HG03135 (cell line): Measurements from ENCODE around the gene ABCA12.

Source experiments
- ATAC-seq: cut with Tn5 transposase; IDR thresholded peaks from one replicate; pipeline ENCODE4 v1.9.1; 2021; ENCODE audit warnings: mild to moderate bottlenecking, moderate library complexity; ENCODE audit not compliant: unreplicated experiment

ABCA12 gene

DNA sequence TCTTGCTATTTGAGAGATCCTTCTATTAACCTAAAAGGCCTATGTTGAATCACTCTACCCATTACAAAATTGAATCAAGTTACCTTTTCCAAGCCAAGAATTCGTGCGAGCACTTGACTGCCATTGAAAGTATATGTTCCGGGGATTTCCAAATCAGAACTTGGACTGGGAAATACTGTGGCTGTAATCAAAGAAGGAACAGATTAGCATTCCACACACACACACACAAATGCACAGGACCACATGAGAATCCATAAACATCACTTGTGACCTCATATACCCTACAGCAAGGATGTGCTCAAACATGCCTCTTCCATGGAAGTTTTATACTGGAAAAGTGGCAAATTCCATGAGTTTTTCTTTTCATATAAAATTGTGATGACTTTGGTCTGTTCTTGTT, 86.0 kb downstream of the ABCA12 start:
- no peak for ATAC-seq

DNA sequence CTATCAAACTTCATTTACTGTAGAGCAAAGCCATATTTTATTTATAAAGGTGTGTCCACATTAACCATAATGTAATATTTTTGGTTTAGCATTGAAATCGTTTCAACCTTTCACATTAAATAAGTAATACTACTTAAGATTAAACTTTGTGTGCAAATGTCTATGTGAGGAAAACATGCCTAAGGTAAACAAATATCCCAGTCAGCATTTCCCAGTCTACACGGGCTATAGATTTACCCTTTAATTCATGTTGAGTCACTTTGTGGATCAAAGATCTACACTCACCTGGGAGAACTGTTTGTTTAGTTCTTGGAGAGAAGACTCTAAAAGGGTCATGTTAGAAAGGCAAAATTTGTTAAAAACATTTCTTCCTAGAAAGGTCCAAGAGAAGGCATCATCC, 89.1 kb downstream of the ABCA12 start:
- ATAC-seq = no peak

DNA sequence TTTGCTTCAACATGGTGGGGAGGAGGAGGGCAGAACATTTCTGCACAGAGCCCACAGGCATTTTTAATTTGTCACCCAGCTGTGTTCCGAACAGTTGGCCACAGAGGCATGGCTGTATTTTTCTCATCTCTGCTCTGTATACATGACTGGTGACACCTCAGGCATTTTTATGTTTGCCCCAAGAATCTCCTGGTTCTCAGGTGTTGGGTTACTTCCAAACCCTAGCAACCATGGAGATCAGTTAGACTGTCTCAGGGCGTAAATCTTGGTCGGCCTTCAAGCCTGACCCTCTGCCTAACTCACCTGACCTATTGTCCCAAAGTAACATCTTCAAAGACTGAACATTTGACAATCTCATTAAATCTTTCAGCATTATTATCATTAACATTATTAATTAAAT, 100.0 kb downstream of the ABCA12 start:
- no peak for ATAC-seq

DNA sequence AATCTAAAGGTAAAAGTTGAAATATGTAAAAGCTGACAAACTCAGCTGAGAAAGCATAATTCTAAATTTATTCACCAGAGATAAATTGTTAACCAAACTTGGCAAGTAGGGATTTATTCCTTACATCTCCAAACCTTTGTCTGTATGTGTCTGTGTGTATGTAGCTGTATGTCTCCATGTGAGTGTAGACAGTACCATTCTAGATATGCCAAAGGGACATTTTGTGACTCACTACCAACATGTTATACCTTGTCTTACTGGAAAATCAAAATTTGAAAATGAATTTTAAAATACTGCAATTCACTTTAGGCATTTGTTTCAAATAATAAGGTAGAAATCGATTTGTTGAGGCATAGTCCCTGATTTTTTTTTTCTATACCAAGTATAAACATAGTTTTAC, 102.1 kb downstream of the ABCA12 start:
- ATAC-seq = no peak

DNA sequence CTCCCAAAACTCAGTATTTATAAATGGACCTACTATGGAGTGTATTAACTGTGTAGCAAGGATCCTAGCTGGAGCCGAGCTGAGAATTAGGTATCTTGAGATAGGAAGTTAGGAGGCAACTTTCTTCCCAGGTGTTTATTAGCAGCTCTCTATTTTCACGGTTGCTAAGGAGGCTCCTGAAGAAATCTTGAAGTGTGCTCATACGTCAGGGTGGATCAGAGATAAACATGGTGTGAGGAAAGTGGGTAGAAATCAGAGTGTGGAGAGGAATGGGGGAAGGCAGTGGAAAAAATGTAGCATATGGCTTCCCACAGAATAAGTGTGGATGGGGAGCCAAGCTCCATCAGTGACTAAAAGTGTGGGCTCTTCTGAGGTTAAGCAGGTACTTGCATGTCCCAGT, 104.3 kb downstream of the ABCA12 start:
- ATAC-seq = no peak

DNA sequence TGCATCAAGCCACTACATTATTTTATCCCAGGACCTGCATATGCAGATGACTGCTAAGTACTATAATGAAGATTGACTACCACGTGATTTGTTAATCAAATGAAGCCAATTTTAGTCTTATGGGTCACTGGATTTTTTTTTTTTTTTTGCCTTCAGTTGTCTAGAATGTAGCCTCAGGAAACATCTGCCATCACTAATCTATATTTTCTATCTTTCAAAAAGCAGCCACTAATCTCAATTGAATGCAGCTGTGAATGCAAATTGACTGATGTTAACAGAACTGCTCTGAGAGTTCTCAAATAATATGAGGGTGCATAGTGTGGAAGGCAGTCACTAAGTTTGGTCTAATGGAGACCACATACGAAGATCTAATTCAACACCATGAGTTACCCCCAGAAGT, 106.3 kb downstream of the ABCA12 start:
- ATAC-seq = no peak

DNA sequence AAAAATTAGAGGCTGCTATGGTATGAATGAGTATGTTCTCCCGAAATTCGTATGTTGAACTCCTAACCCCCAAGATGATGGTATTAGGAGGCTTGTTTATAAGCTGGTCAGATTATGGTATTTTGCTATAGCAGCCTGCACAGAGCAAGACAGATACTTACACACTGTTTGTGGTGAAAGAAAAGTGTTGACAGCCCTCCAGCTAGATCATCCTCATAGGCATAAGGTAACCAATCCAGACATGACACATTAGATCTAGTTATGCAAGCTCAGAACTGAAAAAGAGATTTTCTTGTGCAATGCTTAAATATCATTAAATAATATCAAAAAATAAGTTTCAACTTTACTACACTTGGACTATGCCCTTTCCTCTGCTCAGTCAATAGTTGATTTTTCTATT, 107.1 kb downstream of the ABCA12 start:
- no peak for ATAC-seq

DNA sequence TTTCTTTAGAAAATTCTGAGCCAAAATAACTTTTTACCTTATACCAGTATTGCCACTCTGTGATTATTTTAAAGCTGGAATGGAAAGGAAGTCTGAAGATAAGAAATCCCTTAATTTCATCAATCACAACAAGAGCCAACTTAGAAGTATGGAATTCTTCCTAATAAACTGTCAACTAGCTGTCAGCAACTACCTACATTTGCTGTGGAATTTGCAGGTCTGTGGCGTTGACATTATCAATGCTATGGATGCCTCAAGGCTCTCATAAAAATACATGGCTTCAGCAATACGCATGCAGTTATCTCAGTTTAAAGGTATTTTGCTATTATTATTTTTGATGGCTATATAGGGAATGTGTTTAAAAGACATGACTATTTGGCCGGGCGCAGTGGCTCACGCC, 108.5 kb downstream of the ABCA12 start:
- no peak for ATAC-seq

DNA sequence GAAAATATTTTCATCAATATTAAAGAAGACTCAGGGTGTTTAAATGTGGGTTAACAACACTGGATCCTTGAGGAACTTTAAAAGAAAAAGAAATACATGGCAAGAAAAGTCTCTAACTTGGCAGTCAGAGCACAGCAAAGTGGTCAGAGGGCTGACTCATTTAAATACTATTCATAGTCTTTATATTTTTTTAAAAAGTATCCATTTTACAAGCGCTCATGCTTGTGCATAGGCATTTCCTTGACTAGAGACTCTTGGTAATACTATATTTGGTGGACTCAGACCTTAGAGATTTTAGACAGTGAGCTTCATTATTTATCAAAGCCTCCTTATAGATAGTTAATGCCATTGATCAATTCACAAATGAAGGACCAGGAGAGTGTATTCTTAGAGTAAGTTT, 110.2 kb downstream of the ABCA12 start:
- no peak for ATAC-seq

DNA sequence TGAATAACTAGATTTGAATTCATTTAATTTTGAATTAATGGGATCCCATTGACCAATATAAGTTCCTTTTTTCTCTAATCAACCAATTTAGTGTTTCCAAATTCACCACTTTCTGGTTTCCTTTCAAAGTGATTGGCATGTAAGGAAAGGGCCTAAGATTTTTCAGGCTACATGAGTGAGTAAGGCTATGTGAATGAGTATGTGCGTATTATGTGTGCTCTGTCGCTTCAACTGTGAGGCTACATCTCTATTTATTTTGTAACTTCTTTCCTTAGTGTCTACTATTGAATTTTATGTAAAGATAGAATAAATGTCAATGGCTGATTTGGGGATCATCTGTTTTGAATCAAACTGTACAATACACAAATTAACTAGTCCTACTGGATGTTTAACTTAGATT, 110.6 kb downstream of the ABCA12 start:
- no peak for ATAC-seq

DNA sequence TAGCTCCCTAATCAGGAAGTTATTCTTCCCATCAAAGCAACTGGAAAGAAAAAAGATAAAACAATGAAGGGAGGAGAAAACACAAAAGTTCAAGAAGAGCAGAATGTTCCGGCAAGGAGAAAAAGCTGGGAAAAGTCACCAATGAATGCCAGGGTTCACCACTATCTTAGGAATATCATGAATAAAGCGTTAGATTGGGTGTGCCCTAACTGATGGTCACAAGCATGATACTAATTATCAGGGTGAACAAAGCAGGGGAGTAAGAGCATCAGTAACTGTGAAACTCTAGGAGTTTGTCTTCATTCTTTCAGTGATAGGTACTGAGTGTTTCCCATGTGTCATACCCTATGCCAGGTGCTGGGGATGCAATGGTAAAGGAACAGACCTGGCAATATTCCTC, 115.5 kb downstream of the ABCA12 start:
- no peak for ATAC-seq

DNA sequence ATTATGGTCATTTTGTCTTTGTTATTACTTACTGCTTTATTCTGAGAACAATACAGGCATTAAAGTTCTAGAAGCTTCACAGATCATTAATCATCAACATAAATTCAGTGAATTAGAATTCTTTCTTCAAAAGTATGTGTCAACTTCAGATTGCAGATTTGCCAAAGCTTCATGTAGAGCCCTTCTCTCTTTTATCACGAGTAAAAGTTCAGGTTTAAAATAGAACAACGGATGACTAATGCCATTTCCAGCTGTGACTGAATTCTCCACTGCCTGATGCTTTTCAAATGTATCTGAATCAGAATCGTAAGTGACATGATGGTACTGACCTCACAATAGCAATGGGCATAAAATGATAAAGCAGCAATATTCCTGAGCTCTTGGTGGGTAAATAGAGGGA, 116.0 kb downstream of the ABCA12 start:
- ATAC-seq = no peak

DNA sequence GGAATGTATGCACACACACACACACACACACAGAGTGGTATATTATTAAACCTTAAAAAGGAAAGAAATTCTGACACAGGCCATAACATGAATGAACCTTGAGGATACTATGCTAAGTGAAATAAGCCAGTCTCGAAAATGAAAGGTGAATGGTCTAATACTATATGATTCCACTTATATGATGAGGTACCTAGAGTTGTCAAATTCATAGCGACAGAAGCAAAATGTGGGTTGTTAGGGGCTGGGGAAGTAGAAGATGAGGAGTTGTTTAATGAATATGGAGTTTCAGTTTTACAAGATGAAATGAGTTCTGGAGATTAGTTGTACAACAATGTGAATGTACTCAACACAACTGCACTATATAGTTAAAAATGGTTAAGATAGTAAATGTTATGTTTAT, 118.1 kb downstream of the ABCA12 start:
- no peak for ATAC-seq

DNA sequence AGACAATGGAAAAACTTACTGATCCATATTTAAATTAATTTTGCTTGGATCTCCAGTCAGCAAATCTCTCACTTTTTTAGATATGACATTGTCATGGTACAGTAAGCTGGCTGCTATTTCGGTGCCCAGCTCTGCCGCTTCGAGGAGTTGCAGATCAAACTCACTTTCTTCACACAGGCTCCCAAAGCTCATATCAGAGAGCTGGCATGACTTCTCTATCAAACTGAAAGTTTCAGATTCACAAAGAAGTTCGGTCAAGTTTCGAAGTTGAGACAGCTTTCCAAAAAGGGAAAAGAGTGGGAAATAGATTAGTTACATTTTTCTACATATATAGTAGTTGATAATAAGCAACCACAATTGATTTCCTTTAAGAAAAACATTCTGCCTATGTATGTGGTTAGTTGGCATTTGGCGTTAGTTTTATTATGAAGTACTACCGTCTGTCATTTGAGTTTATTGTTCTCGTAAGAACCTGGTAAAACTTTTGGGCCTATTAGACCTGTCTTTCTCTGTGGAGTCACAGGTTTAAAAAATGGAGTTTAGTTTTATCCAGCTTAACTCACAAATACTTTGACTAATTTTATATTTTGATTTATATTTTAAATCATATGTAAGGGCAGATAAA, 118.8 kb downstream of the ABCA12 start:
- no peak for ATAC-seq

DNA sequence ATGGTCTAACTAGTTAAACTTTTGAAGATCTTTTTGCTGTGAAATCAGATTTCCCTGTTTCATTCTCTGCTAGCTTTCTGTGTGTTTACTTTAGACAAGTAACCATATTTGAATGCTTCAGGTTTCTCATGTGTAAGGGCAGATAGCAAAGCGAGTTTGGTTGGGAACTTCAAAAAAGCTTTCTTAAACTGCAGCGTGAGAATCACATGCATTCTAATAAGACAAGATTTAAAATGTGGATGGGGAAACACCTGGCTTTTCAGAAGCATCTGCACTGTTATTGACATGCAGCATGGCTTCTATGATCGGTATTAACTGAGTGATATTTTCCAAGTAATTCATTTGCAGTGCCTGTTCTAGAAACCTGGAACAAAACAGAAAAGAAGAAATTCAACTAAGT, 119.3 kb downstream of the ABCA12 start:
- no peak for ATAC-seq

DNA sequence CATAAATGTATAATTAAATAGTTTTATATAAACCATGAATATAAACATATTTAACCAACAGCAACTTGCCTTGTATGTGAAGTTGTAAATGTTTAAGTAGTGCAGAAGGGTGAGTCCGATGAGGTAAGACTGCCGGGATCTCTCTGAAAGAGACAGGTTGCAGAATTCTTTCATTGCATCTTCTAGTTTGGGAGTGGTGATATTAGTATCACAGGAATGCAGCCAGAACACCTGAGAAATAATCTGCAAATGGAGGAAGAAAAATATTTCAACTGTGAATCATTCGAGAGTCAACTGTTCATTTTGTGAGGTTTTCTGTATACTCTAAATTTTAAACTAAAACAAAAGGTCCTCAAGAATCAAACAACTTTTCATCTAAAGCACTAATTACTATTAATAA, 123.0 kb downstream of the ABCA12 start:
- ATAC-seq = no peak

DNA sequence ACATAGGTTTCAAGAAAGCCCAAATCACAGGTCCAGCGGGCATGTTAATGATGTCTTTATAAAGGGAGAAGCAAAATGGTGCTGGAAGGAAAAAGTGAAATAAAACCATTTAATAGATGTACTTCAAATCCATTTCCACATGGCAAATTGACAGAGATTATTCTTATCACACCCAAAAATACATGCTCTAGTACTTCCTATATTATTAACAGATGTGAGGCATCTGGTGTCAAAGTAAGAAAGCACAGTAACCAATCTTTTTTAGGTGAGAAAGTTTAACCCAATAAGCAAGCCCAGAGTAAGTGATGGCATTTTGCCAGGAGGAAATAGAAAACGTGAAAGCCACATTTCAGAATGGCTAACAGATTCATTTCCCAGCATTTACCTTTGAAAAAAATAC, 128.0 kb downstream of the ABCA12 start:
- no peak for ATAC-seq

DNA sequence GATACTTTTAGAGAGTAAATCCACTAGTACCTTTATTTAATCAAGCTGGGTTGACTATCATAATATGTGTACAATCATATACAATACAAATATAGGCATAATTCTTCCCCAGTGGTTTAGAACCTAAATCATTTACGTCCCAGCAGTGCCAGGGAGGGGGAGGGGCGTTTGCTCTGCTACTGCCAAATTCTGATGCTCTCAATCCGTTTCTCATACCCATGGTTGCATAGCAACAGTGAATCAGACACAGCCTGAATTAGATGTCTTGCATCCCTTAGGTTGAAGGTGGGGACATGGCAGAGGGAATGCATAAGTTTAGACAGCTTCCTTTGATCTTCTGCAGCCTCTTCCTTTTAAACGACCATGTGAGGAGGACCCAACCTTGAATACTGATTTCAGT, 135.4 kb downstream of the ABCA12 start:
- no peak for ATAC-seq

DNA sequence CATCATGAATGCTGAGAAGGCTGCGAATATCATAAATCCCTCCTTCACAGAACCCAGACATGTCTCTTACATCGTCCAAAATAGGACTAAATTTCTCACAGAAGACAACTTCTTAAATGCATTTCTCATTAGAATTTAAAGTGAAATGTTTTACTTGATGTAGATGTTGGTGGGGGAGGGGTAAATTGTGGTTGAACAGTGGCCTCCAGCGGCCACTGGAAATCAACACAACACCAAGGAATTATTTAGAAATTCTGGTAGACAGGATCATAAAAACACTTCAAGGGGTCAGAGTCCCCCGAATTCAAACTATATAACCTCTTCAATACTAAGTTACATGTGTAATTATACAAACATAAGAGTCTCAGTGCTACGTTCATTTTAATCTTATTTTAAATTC, 135.9 kb downstream of the ABCA12 start:
- peak; percentile 64 for ATAC-seq

DNA sequence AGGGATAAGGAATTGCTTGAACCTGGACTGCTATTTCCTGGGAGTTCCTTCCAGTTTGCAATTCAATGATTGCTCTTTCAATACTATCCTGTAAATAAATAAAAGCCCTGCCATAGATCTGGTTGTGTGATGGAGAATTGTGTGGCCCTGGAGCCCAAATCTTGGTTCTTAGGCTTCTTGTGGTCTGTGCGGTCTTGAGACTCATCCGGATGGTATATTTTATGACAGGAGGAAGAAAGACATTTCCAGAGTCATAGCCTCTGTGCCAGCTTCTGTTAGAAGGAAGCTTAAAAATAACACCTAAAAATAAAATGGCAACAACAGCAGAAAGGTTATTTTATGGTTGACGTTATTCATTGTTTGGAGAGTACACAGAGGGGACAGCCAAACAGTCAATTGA, 137.7 kb downstream of the ABCA12 start:
- ATAC-seq = no peak

DNA sequence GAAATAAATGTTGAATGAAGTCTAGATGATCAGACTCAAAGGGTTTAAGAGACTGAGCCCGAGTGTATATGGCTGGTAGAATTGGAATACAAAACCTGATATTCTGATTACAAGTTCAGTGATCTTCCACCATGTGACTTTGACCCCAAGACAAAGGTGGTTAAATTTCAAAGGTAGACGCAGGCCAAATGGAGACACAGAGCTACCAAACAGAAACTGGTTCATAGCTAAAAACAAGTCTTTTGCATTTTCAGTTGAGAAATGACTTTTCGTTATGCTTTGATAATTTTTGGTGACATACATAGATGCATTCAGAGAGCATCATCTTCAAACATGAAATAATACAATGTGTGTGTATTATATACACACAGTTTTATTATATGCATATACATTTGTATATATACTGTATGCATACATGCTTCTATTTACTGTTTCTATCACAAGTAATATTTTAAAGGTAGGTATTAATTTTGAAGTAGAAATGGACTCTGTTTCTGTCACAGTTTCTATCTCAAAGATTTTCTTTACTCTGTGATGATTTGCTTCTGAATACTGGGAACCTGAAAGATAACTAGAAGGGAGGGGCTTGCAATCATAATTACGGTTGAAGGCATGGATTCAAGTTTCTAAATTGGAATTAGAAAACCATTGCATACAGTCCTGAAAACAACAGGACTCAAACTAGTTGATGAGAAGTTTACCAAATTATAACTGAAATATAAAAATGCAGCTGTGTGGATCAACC, 142.3 kb downstream of the ABCA12 start:
- ATAC-seq = peak; percentile 95

DNA sequence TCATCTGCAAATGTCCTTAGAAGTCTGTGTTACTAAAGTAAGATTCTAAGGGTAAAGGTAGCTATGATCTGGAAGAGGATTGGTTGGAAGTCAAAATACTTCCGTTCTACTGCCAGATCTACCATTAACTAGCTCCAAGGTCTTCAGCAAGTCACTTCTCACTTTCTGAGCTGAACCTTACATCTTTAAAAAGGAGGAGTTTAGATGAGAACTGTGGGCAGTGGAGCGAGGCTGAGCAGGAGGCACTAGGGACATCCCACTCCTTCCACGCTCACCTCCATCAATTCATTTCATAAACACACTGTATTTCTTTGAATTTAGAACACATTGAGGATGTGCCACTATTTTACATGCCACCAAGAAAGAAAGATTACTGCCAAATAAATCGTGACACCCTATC, 143.0 kb downstream of the ABCA12 start:
- peak; percentile 32 for ATAC-seq

DNA sequence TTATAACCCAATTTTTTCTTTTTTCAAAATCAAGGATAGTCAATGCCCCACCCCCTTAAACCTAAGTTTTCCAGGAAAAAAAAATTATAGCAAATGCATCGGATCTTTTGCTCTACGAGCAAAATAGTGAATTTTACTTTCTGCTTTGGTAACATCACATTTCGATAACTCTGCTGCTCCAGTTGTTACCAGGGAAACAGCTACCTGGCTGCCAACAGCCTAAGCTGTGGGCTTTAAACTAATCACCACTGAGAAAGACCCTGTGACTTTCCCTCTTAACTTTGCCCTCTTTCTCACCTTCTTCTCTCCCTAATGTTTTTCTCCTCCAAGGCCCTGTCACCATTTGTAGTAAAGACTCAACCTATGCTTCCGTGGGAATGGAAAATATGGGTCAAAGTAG, 145.5 kb downstream of the ABCA12 start:
- no peak for ATAC-seq
